H9 (cell line): Measurements from ENCODE around the gene SLC7A5. TPM values are rescaled to one million over a fixed set of nuclear protein-coding genes. Genes with fewer than 3 reads are reported as not detected.

Source experiments
- DNase-seq: peaks from one replicate; pipeline ENCODE4 v3.0.0-alpha.2; 2017
- H2AFZ ChIP-seq: one replicate; pipeline ENCODE4 v1.6.1; 2013; ENCODE audit warnings: mild to moderate bottlenecking, low read length, control low read depth, moderate library complexity
- H2AK5ac ChIP-seq: 2 replicates; pipeline ENCODE4 v1.6.1; 2013; ENCODE audit warnings: low read length, control low read depth, mixed read lengths; ENCODE audit not compliant: insufficient read length
- H2BK120ac ChIP-seq: one replicate; pipeline ENCODE4 v1.6.1; 2013; ENCODE audit warnings: low read depth, mild to moderate bottlenecking, low read length, control low read depth, inconsistent platforms; ENCODE audit not compliant: poor library complexity, severe bottlenecking
- H2BK12ac ChIP-seq: 2 replicates; pipeline ENCODE4 v1.6.1; 2013; ENCODE audit warnings: low read length, control low read depth, mixed read lengths, low read depth; ENCODE audit not compliant: insufficient read length
- H2BK15ac ChIP-seq: 2 replicates; pipeline ENCODE4 v1.6.1; 2013; ENCODE audit warnings: low read depth, low read length, control low read depth
- H2BK20ac ChIP-seq: one replicate; pipeline ENCODE4 v1.6.1; 2013; ENCODE audit warnings: low read depth, mild to moderate bottlenecking, low read length, control low read depth, inconsistent platforms; ENCODE audit not compliant: poor library complexity, severe bottlenecking
- H2BK5ac ChIP-seq: 2 replicates; pipeline ENCODE4 v1.6.1; 2013; ENCODE audit warnings: low read length, control low read depth, mixed read lengths; ENCODE audit not compliant: insufficient read length
- H3K14ac ChIP-seq: 2 replicates; pipeline ENCODE4 v1.6.1; 2013; ENCODE audit warnings: low read length, control low read depth; ENCODE audit not compliant: insufficient read depth
- H3K18ac ChIP-seq: 2 replicates; pipeline ENCODE4 v1.6.1; 2013; ENCODE audit warnings: low read depth, mild to moderate bottlenecking, mixed read lengths, low read length, control low read depth; ENCODE audit not compliant: insufficient read length
- H3K23ac ChIP-seq: 2 replicates; pipeline ENCODE4 v1.6.1; 2013; ENCODE audit warnings: low read length, control low read depth, mixed read lengths, low read depth; ENCODE audit not compliant: insufficient read length
- H3K23me2 ChIP-seq: 2 replicates; pipeline ENCODE4 v1.6.1; 2013; ENCODE audit warnings: low read depth, mild to moderate bottlenecking, mixed read lengths, low read length, control low read depth; ENCODE audit not compliant: insufficient read length, poor library complexity, severe bottlenecking
- H3K27ac ChIP-seq: 2 replicates; pipeline ENCODE4 v1.5.1; 2013; ENCODE audit warnings: low read length, control low read depth, mixed read lengths, low read depth; ENCODE audit not compliant: insufficient read length
- H3K27me3 ChIP-seq: 2 replicates; pipeline ENCODE4 v1.6.1; 2013; ENCODE audit warnings: low read length, control low read depth, inconsistent platforms; ENCODE audit not compliant: insufficient read depth
- H3K4ac ChIP-seq: 2 replicates; pipeline ENCODE4 v1.6.1; 2013; ENCODE audit warnings: low read depth, mild to moderate bottlenecking, control low read depth, inconsistent platforms, low read length, moderate library complexity
- H3K4me1 ChIP-seq: 2 replicates; pipeline ENCODE4 v1.6.1; 2013; ENCODE audit warnings: low read length, control low read depth, inconsistent platforms; ENCODE audit not compliant: insufficient read depth
- H3K4me2 ChIP-seq: 2 replicates; pipeline ENCODE4 v1.6.1; 2013; ENCODE audit warnings: low read length, control low read depth, mixed read lengths; ENCODE audit not compliant: insufficient read length, insufficient read depth
- H3K56ac ChIP-seq: 2 replicates; pipeline ENCODE4 v1.6.1; 2013; ENCODE audit warnings: low read depth, mild to moderate bottlenecking, mixed read lengths, low read length, control low read depth; ENCODE audit not compliant: insufficient read length
- H3K79me1 ChIP-seq: 2 replicates; pipeline ENCODE4 v1.6.1; 2013; ENCODE audit warnings: low read depth, mild to moderate bottlenecking, moderate library complexity, low read length, control low read depth, inconsistent platforms; ENCODE audit not compliant: insufficient read depth, poor library complexity, severe bottlenecking
- H3K79me2 ChIP-seq: 2 replicates; pipeline ENCODE4 v1.6.1; 2013; ENCODE audit warnings: low read length, control low read depth, inconsistent platforms; ENCODE audit not compliant: insufficient read depth
- H3K9ac ChIP-seq: 2 replicates; pipeline ENCODE4 v1.6.1; 2013; ENCODE audit warnings: low read length, control low read depth, mixed read lengths; ENCODE audit not compliant: insufficient read length; ENCODE audit errors: extremely low read depth
- H3K9me3 ChIP-seq: one replicate; pipeline ENCODE4 v1.6.1; 2013; ENCODE audit warnings: low read depth, low read length, inconsistent platforms; ENCODE audit not compliant: control insufficient read depth
- H3T11ph ChIP-seq: one replicate; pipeline ENCODE4 v1.6.1; 2013; ENCODE audit warnings: mild to moderate bottlenecking, low read length, control low read depth, inconsistent platforms
- H4K20me1 ChIP-seq: one replicate; pipeline ENCODE4 v1.6.1; 2013; ENCODE audit not compliant: control insufficient read depth, insufficient read length, insufficient read depth
- H4K5ac ChIP-seq: 2 replicates; pipeline ENCODE4 v1.6.1; 2013; ENCODE audit warnings: low read depth, mild to moderate bottlenecking, mixed read lengths, low read length, control low read depth; ENCODE audit not compliant: insufficient read length
- H4K8ac ChIP-seq: replicated peaks from 2 replicates; pipeline ENCODE4 v1.6.1; 2013; ENCODE audit warnings: low read length, control low read depth, mixed read lengths, low read depth; ENCODE audit not compliant: insufficient read length
- H4K91ac ChIP-seq: 2 replicates; pipeline ENCODE4 v1.6.1; 2013; ENCODE audit warnings: low read depth, mild to moderate bottlenecking, moderate library complexity, mixed read lengths, low read length, control low read depth; ENCODE audit not compliant: insufficient read length
- H3K27ac Mint-ChIP-seq, 3 experiments: 2 replicates in 2 of 3; 3 replicates in 1 of 3; pipeline ENCODE4 v1.8.0; 2020 to 2021; ENCODE audit warnings: mixed read lengths in 3 of 3, mild to moderate bottlenecking in 1 of 3, moderate library complexity in 1 of 3
- H3K27me3 Mint-ChIP-seq: 2 replicates; pipeline ENCODE4 v1.8.0; 2021; ENCODE audit warnings: low read depth, mild to moderate bottlenecking, moderate library complexity, mixed read lengths
- H3K36me3 Mint-ChIP-seq, 3 experiments: 2 replicates in 2 of 3; 3 replicates in 1 of 3; pipeline ENCODE4 v1.8.0; 2020 to 2021; ENCODE audit warnings: low read depth in 3 of 3, mixed read lengths in 3 of 3; ENCODE audit not compliant: insufficient read depth in 1 of 3
- H3K4me1 Mint-ChIP-seq, 2 experiments: 2 replicates each; pipeline ENCODE4 v1.8.0; 2020; ENCODE audit warnings: mixed read lengths in 2 of 2
- H3K4me3 Mint-ChIP-seq, 2 experiments: 2 replicates in 1 of 2; 3 replicates in 1 of 2; pipeline ENCODE4 v1.8.0; 2020 to 2021; ENCODE audit warnings: mild to moderate bottlenecking in 2 of 2, mixed read lengths in 2 of 2, moderate library complexity in 1 of 2
- H3K9me3 Mint-ChIP-seq, 2 experiments: 2 replicates in 1 of 2; 3 replicates in 1 of 2; pipeline ENCODE4 v1.8.0; 2020; ENCODE audit warnings: mild to moderate bottlenecking in 2 of 2, mixed read lengths in 2 of 2, moderate library complexity in 1 of 2
- WGBS: extraction: QIAGEN DNeasy Blood & Tissue Kit; methylation state at CpG from one replicate; pipeline ENCODE4 v1.1.7; 2013; ENCODE audit warnings: missing lambda C conversion rate, low lambda C conversion rate, mixed read lengths; ENCODE audit not compliant: insufficient read length; ENCODE audit errors: extremely low coverage; 5-methylcytosine and 5-hydroxymethylcytosine counted together
- total RNA-seq: library from RNA; stranded (reverse); gene quantifications from 2 replicates; pipeline ENCODE4 v1.2.1, GENCODE V29; 2021
- TF ChIP-seq, protein P1 (sequence below): fragments of 200-600 bp; sonication (generic); conservative IDR thresholded peaks from 3 replicates; pipeline ENCODE4 v1.8.0; 2021; ENCODE audit warnings: antibody characterized with exemption, mild to moderate bottlenecking

The SLC7A5 gene
- total RNA-seq, 1 experiment from 2014 or later: 217 TPM

DNA sequence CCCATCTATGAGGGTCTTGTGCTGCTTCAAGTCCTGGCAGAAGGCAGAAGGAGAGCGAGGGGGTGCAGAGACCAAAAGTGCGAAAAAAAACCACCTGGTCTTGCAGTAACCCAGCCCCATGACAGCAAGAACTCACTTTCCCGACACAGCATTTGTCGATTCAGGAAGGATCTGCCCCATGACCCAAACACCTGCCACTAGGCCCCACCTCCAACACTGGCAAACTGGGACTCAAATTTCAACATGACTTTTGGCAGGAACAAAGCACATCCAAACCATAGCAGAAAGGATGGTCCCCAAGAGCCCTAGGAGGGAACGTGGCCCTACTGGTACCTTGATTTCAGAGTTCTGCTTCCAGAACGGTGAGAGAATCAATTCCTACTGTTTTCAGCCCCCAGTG, 68.8 kb downstream of the SLC7A5 start:
- H3K18ac ChIP-seq: no peak overlapping the region
- no peak overlapping the region for H2BK12ac ChIP-seq
- H3K9ac ChIP-seq: no peak overlapping the region
- H3K27ac Mint-ChIP-seq: no peak overlapping the region
- no peaks in the 10 kb centered on the region for H3K79me2 ChIP-seq
- peaks cover 0 to 3% of the 10 kb centered on the region in 2 experiments; a peak in 1 of 5 replicates for H3K9me3 Mint-ChIP-seq
- H3K4me1 ChIP-seq: no peaks in the 10 kb centered on the region
- H3K79me1 ChIP-seq: no peaks in the 10 kb centered on the region
- no peak overlapping the region for H4K5ac ChIP-seq
- H3K4ac ChIP-seq: no peak overlapping the region
- TF ChIP-seq, protein P1, sequence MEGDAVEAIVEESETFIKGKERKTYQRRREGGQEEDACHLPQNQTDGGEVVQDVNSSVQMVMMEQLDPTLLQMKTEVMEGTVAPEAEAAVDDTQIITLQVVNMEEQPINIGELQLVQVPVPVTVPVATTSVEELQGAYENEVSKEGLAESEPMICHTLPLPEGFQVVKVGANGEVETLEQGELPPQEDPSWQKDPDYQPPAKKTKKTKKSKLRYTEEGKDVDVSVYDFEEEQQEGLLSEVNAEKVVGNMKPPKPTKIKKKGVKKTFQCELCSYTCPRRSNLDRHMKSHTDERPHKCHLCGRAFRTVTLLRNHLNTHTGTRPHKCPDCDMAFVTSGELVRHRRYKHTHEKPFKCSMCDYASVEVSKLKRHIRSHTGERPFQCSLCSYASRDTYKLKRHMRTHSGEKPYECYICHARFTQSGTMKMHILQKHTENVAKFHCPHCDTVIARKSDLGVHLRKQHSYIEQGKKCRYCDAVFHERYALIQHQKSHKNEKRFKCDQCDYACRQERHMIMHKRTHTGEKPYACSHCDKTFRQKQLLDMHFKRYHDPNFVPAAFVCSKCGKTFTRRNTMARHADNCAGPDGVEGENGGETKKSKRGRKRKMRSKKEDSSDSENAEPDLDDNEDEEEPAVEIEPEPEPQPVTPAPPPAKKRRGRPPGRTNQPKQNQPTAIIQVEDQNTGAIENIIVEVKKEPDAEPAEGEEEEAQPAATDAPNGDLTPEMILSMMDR: no peak
- H3K4me2 ChIP-seq: no peak overlapping the region
- H3K56ac ChIP-seq: no peak overlapping the region
- H2AK5ac ChIP-seq: no peak overlapping the region
- H3K23ac ChIP-seq: no peak overlapping the region
- H3K27me3 Mint-ChIP-seq: peaks cover 5% of the 10 kb centered on the region
- WGBS: no CpG with 5 or more reads among the region's 6 CpGs
- DNase-seq: no peak
- H2AFZ ChIP-seq: no peak overlapping the region
- H4K91ac ChIP-seq: no peak overlapping the region
- H3K14ac ChIP-seq: no peak overlapping the region
- H3K4me1 Mint-ChIP-seq: 0 out of 4 replicates have a peak, but pooled peaks cover 0 to 3% of the 10 kb centered on the region in 2 experiments
- H2BK20ac ChIP-seq: no peak overlapping the region
- H3K27me3 ChIP-seq: no peaks in the 10 kb centered on the region
- no peaks in the 10 kb centered on the region for H3K23me2 ChIP-seq
- no peak overlapping the region for H3K27ac ChIP-seq
- H3K9me3 ChIP-seq: no peaks in the 10 kb centered on the region
- H3K36me3 Mint-ChIP-seq: no peaks in the 10 kb centered on the region; a peak in 1 of 7 replicates
- no peak overlapping the region for H3K4me3 Mint-ChIP-seq
- no peak overlapping the region for H4K8ac ChIP-seq
- no peak overlapping the region for H2BK120ac ChIP-seq
- no peaks in the 10 kb centered on the region for H4K20me1 ChIP-seq
- no peak overlapping the region for H2BK15ac ChIP-seq
- H3T11ph ChIP-seq: no peak overlapping the region
- no peak overlapping the region for H2BK5ac ChIP-seq
